H1 (cell line): ENCODE results near the gene BAHD1. TPM values are rescaled to one million over a fixed set of nuclear protein-coding genes. Genes with fewer than 3 reads are reported as not detected.
A peak's percentile ranks its signal among the peaks of the same experiment; 100 is the strongest.

Source experiments
- CTCF ChIA-PET: fragments of 300-600 bp; sonication (Branson Sonifier 250); formaldehyde crosslinking; loops from one replicate; lab custom pipeline; 2021; ENCODE audit not compliant: partially characterized antibody; lab: Charles Lee
- POLR2A ChIA-PET: fragments of 300-600 bp; sonication (Branson Sonifier 250); formaldehyde crosslinking; loops from one replicate; lab custom pipeline; 2021; ENCODE audit warnings: inconsistent platforms; ENCODE audit not compliant: partially characterized antibody; lab: Charles Lee
- DNase-seq, 2 experiments: peaks; one replicate each; pipeline versions ENCODE4 v3.0.0 to v3.0.0-alpha.2; 2010 to 2022; ENCODE audit warnings: low spot score in 2 of 2, low read depth in 1 of 2, mixed read lengths in 1 of 2
- FAIRE-seq: peaks from 2 replicates; lab custom pipeline; 2011; peaks lifted over from hg19 to GRCh38; lab: Jason Lieb, UNC
- H2AFZ ChIP-seq: 2 replicates; pipeline ENCODE4 v1.8.1; 2012; ENCODE audit warnings: low read length, inconsistent platforms
- H2AK5ac ChIP-seq: 2 replicates; pipeline ENCODE4 v1.6.1; 2013; ENCODE audit warnings: low read depth, low read length
- H2BK120ac ChIP-seq: replicated peaks from 2 replicates; pipeline ENCODE3; 2013; ENCODE audit warnings: low read depth, low read length, inconsistent platforms
- H2BK12ac ChIP-seq: 2 replicates; pipeline ENCODE4 v1.6.1; 2013; ENCODE audit warnings: low read depth, low read length
- H2BK15ac ChIP-seq: 2 replicates; pipeline ENCODE4 v1.6.1; 2013; ENCODE audit warnings: low read length
- H2BK20ac ChIP-seq: 2 replicates; pipeline ENCODE4 v1.6.1; 2013; ENCODE audit warnings: low read length
- H2BK5ac ChIP-seq: 2 replicates; pipeline ENCODE4 v1.6.1; 2013; ENCODE audit warnings: low read depth, low read length
- H3K14ac ChIP-seq: 2 replicates; pipeline ENCODE4 v1.6.1; 2013; ENCODE audit warnings: inconsistent platforms; ENCODE audit not compliant: insufficient read length
- H3K18ac ChIP-seq: 2 replicates; pipeline ENCODE4 v1.6.1; 2013; ENCODE audit warnings: low read length; ENCODE audit errors: extremely low read depth
- H3K23ac ChIP-seq: 2 replicates; pipeline ENCODE4 v1.6.1; 2013; ENCODE audit warnings: inconsistent platforms; ENCODE audit not compliant: insufficient read length
- H3K23me2 ChIP-seq: 2 replicates; pipeline ENCODE4 v1.6.1; 2013; ENCODE audit warnings: low read depth, low read length
- H3K27ac ChIP-seq: 2 replicates; pipeline ENCODE4 v1.6.1; 2011; ENCODE audit warnings: low read depth, low read length, inconsistent platforms
- H3K27me3 ChIP-seq, 4 experiments: replicated peaks in 1 of 4; 1 replicate in 1 of 4; 2 replicates in 3 of 4; pipeline versions ENCODE4 v1.6.1 to v1.8.1; 2011 to 2013; ENCODE audit warnings: low read length in 3 of 4, mild to moderate bottlenecking in 3 of 4, inconsistent platforms in 2 of 4, mixed read lengths in 2 of 4, moderate library complexity in 1 of 4; ENCODE audit not compliant: control insufficient read depth in 3 of 4, insufficient read depth in 3 of 4; ENCODE audit errors: extremely low read depth in 1 of 4
- H3K36me3 ChIP-seq, 4 experiments: 2 replicates each; pipeline versions ENCODE4 v1.6.1 to v1.8.1; 2011 to 2013; ENCODE audit warnings: mild to moderate bottlenecking in 4 of 4, low read length in 3 of 4, moderate library complexity in 2 of 4, control low read depth in 1 of 4, inconsistent platforms in 1 of 4; ENCODE audit not compliant: insufficient read depth in 4 of 4, control insufficient read depth in 2 of 4
- H3K4ac ChIP-seq: replicated peaks from 2 replicates; pipeline ENCODE3; 2013; ENCODE audit warnings: low read length, low read depth, mixed read lengths, inconsistent platforms; ENCODE audit not compliant: insufficient read length
- H3K4me1 ChIP-seq, 4 experiments: replicated peaks in 1 of 4; 1 replicate in 1 of 4; 2 replicates in 3 of 4; pipeline versions ENCODE4 v1.6.1 to v1.8.1; 2011 to 2013; ENCODE audit warnings: low read length in 3 of 4, inconsistent platforms in 2 of 4, mixed read lengths in 1 of 4; ENCODE audit not compliant: insufficient read depth in 4 of 4, control insufficient read depth in 3 of 4
- H3K4me2 ChIP-seq, 2 experiments: 2 replicates each; pipeline versions ENCODE4 v1.6.1 to v1.8.1; 2011 to 2013; ENCODE audit warnings: low read depth in 2 of 2, low read length in 2 of 2, control low read depth in 1 of 2, inconsistent platforms in 1 of 2, mild to moderate bottlenecking in 1 of 2; ENCODE audit not compliant: insufficient read depth in 1 of 2
- H3K4me3 ChIP-seq, 4 experiments: fragments of 200-600, 300-600 bp in 1 of 4; sonication (generic), shearing (Covaris generic), sonication (Bioruptor Twin) in 1 of 4; 2 replicates each; pipeline versions ENCODE4 v1.5.1 to v1.8.1; 2011 to 2016; ENCODE audit warnings: low read length in 4 of 4, low read depth in 3 of 4, control low read depth in 2 of 4, inconsistent platforms in 2 of 4, mild to moderate bottlenecking in 2 of 4, mixed read lengths in 1 of 4, moderate library complexity in 1 of 4; ENCODE audit not compliant: insufficient read depth in 2 of 4; ENCODE audit errors: extremely low read depth in 1 of 4
- H3K56ac ChIP-seq: replicated peaks from 2 replicates; pipeline ENCODE3; 2013; ENCODE audit warnings: low read depth, mild to moderate bottlenecking, mixed read lengths, low read length, inconsistent platforms; ENCODE audit not compliant: insufficient read length
- H3K79me1 ChIP-seq: 2 replicates; pipeline ENCODE4 v1.6.1; 2013; ENCODE audit warnings: low read depth, low read length, control low read depth
- H3K79me2 ChIP-seq, 2 experiments: 2 replicates each; pipeline versions ENCODE4 v1.6.1 to v1.8.1; 2012 to 2013; ENCODE audit warnings: low read length in 2 of 2, mild to moderate bottlenecking in 2 of 2, inconsistent platforms in 1 of 2; ENCODE audit not compliant: insufficient read depth in 2 of 2, control insufficient read depth in 1 of 2
- H3K9ac ChIP-seq, 4 experiments: replicated peaks in 1 of 4; 1 replicate in 1 of 4; 2 replicates in 3 of 4; pipeline versions ENCODE4 v1.6.1 to v1.8.1; 2011 to 2013; ENCODE audit warnings: low read depth in 3 of 4, low read length in 3 of 4, control low read depth in 2 of 4, mild to moderate bottlenecking in 2 of 4, moderate library complexity in 2 of 4, inconsistent platforms in 1 of 4; ENCODE audit errors: extremely low read depth in 1 of 4
- H3K9me3 ChIP-seq, 2 experiments: 2 replicates each; pipeline versions ENCODE4 v1.6.1 to v1.8.1; 2012 to 2013; ENCODE audit warnings: mild to moderate bottlenecking in 2 of 2, moderate library complexity in 2 of 2, control low read depth in 1 of 2, inconsistent platforms in 1 of 2, low read depth in 1 of 2, low read length in 1 of 2, mixed read lengths in 1 of 2; ENCODE audit not compliant: insufficient read depth in 2 of 2
- H4K20me1 ChIP-seq, 2 experiments: replicated peaks in 1 of 2; 2 replicates each; pipeline versions ENCODE3 to v1.8.1; 2011 to 2013; ENCODE audit warnings: inconsistent platforms in 2 of 2, low read length in 2 of 2, mild to moderate bottlenecking in 1 of 2; ENCODE audit not compliant: insufficient read depth in 2 of 2, control insufficient read depth in 1 of 2
- H4K5ac ChIP-seq: 2 replicates; pipeline ENCODE4 v1.6.1; 2013; ENCODE audit warnings: low read length, low read depth, mixed read lengths, inconsistent platforms; ENCODE audit not compliant: insufficient read length
- H4K8ac ChIP-seq: 2 replicates; pipeline ENCODE4 v1.8.0; 2013; ENCODE audit warnings: mild to moderate bottlenecking, moderate library complexity, low read length, inconsistent platforms; ENCODE audit not compliant: insufficient read depth; ENCODE audit errors: extremely low read depth
- H4K91ac ChIP-seq: replicated peaks from 2 replicates; pipeline ENCODE3; 2013; ENCODE audit warnings: low read length, mixed read lengths, inconsistent platforms; ENCODE audit not compliant: insufficient read length
- CBX8 ChIP-seq: fragments of 300-800, 300-1000 bp; sonication (generic); IDR thresholded peaks from 2 replicates; pipeline ENCODE4 v1.7.1; 2016; ENCODE audit warnings: low read depth, low read length, borderline replicate concordance
- EP300 ChIP-seq, 2 experiments: IDR thresholded peaks; 1 replicate in 1 of 2; 2 replicates in 1 of 2; pipeline ENCODE4 v1.6.1; 2011 to 2012; ENCODE audit warnings: low read depth in 2 of 2, low read length in 2 of 2, mild to moderate bottlenecking in 2 of 2, borderline replicate concordance in 1 of 2, inconsistent platforms in 1 of 2, moderate library complexity in 1 of 2
- KDM1A ChIP-seq: fragments of 200-600, 300-600 bp; sonication (generic); IDR thresholded peaks from 2 replicates; pipeline ENCODE4 v1.7.1; 2016; ENCODE audit warnings: mild to moderate bottlenecking, low read length, borderline replicate concordance
- RBBP5 ChIP-seq: IDR thresholded peaks from 2 replicates; pipeline ENCODE4 v1.7.1; 2012; ENCODE audit warnings: low read depth, mild to moderate bottlenecking, inconsistent platforms, low read length, moderate library complexity, borderline replicate concordance
- SIRT6 ChIP-seq: IDR thresholded peaks from one replicate; pipeline ENCODE4 v1.7.1; 2012; ENCODE audit warnings: low read length, inconsistent platforms
- SUZ12 ChIP-seq: fragments of 200-600 bp; sonication (generic); IDR thresholded peaks from 2 replicates; pipeline ENCODE4 v1.6.1; 2012; ENCODE audit warnings: mild to moderate bottlenecking, inconsistent platforms, low read length, moderate library complexity, mixed read lengths
- TAF7 ChIP-seq: optimal IDR thresholded peaks from 2 replicates; pipeline ENCODE3; 2011; ENCODE audit warnings: low read depth, mild to moderate bottlenecking, inconsistent platforms, low read length, moderate library complexity, borderline replicate concordance
- TEAD4 ChIP-seq: IDR thresholded peaks from 2 replicates; pipeline ENCODE4 v1.6.1; 2012; ENCODE audit warnings: low read depth, low read length, inconsistent platforms, mixed read lengths
- YY1 ChIP-seq: IDR thresholded peaks from 2 replicates; pipeline ENCODE4 v1.6.1; 2011; ENCODE audit warnings: low read depth, mild to moderate bottlenecking, low read length
- WGBS, 2 experiments: shearing (Covaris generic) in 1 of 2; methylation state at CpG; one replicate each; pipeline versions ENCODE4 v1.1.6 to v1.1.7; 2013 to 2015; ENCODE audit warnings: low lambda C conversion rate in 2 of 2, mixed read lengths in 2 of 2, inconsistent platforms in 1 of 2, low coverage in 1 of 2, missing lambda C conversion rate in 1 of 2; ENCODE audit not compliant: insufficient replicate concordance in 2 of 2, insufficient coverage in 1 of 2, insufficient read length in 1 of 2; ENCODE audit errors: extremely low coverage in 1 of 2, missing lambda C conversion rate in 1 of 2; 5-methylcytosine and 5-hydroxymethylcytosine counted together
- polyA plus RNA-seq, 7 experiments: library from polyadenylated mRNA; depleted of rRNA in 3 of 7; stranded (reverse) in 5 of 7; unstranded in 2 of 7; fragments of >200 nt in 5 of 7; fragments of 200-250 nt in 2 of 7; gene quantifications; 1 replicate in 5 of 7; 2 replicates in 1 of 7; 4 replicates in 1 of 7; pipeline versions ENCODE4 v1.2.1 to v1.2.3, GENCODE V29; 2011 to 2013; ENCODE audit warnings: missing spikeins in 2 of 7, mixed read lengths in 2 of 7
- total RNA-seq: library from RNA; stranded (reverse); fragmentation: NEBNext Ultra II Directional; extraction: Animal tissue kit (Norgen Biotek cat#: 25700); gene quantifications from 2 replicates; pipeline ENCODE4 v1.2.1, GENCODE V29; 2021

BAHD1 gene
- total and polyA plus RNA-seq, 2 of the 8 experiments (the other 6 are each of a cell fraction or from before 2014, with no cell fraction given): 15.0 to 38.9 TPM

- Histone ChIP-seq H4K8ac (no peak overlapping the region), H3K79me1 (peaks cover 5% of the 10 kb centered on the region; the same call in 1 of the 2 replicates), H4K91ac (no peak overlapping the region), H3K79me2 (no peaks in the 10 kb centered on the region), H3K23ac (no peak overlapping the region), H3K27ac (no peak overlapping the region), H4K5ac (no peak overlapping the region), H2BK12ac (peak overlapping the region; percentile 39; the same call in 1 of the 2 replicates), H3K4ac (no peak overlapping the region), H2BK120ac (no peak overlapping the region), H3K56ac (no peak overlapping the region), H2BK5ac (no peak overlapping the region), H3K4me1 (peaks cover 0 to 17% (median 10%) of the 10 kb centered on the region in 4 experiments; a peak in 6 of 7 replicates), H2AK5ac (no peak overlapping the region), H3K36me3 (no peaks in the 10 kb centered on the region), H3K9me3 (no peaks in the 10 kb centered on the region), H3K4me3 (no peak overlapping the region), H2AFZ (no peak overlapping the region), H3K9ac (no peak overlapping the region), H3K27me3 (peaks cover 0 to 3% (median 0%) of the 10 kb centered on the region in 4 experiments; a peak in 1 of 7 replicates), H3K4me2 (no peak overlapping the region), H3K23me2 (peaks cover 16% of the 10 kb centered on the region), H2BK20ac (no peak overlapping the region), H3K18ac (no peak overlapping the region), H3K14ac (no peak overlapping the region), H2BK15ac (no peak overlapping the region), H4K20me1 (peaks cover 0 to 6% of the 10 kb centered on the region in 2 experiments)
- no peak for DNase-seq
- ChIA-PET CTCF (no interaction called here), POLR2A (interaction anchor here (2.1 kb wide), 1 partner anchor 11 kb away, joined by 7 read pairs; no protein-coding TSS in a partner anchor)
- WGBS, 2 experiments: 82% methylated on average over 8 of the region's 8 CpGs; no CpG with 5 or more reads in 1 of the 2 experiments
- FAIRE-seq: no peak
- TF ChIP-seq TAF7 (no peak), EP300 (IDR thresholded peaks at IDR 0.05; ENCODE audit: borderline replicate concordance in 1 of 2, low read depth in 2 of 2, low read length in 2 of 2) (no peak), YY1 (no peak), SUZ12 (no peak), RBBP5 (no peak), KDM1A (no peak), SIRT6 (no peak), CBX8 (no peak), TEAD4 (no peak)
Observed at GRCh38 chr15:40474581-40474980, 33.8 kb downstream of the BAHD1 start.
